ENCODE measurements around the gene HLA-DMA. TPM values are rescaled to one million over a fixed set of nuclear protein-coding genes. Genes with fewer than 3 reads are reported as not detected.

HLA-DMA gene
- total and polyA plus RNA-seq, 2 of the 4 experiments (the other 2 are of a cell fraction): 2.3 to 8.3 TPM

GRCh38 chr6:32991972-32992371, 39.1 kb upstream of the HLA-DMA start:
- H3K4ac ChIP-seq (ENCODE audit: low read depth, low read length): no peak overlapping the region
- H3K9ac ChIP-seq (ENCODE audit: low read depth, low read length): no peak overlapping the region
- no peak for TF ChIP-seq POLR2A (IDR thresholded peaks at IDR 0.05; ENCODE audit: low read depth, low read length)
- no peak for TF ChIP-seq RAD21 (IDR thresholded peaks at IDR 0.05; ENCODE audit: low read length)
- TF ChIP-seq MAZ (IDR thresholded peaks at IDR 0.05; ENCODE audit: borderline replicate concordance, low read depth, low read length): no peak
- no peak for TF ChIP-seq BHLHE40 (IDR thresholded peaks at IDR 0.05; ENCODE audit: low read depth, low read length)
- no peak for TF ChIP-seq FOS (IDR thresholded peaks at IDR 0.05; ENCODE audit: low read depth, low read length)
- no peak for TF ChIP-seq RFX5 (IDR thresholded peaks at IDR 0.05; ENCODE audit: low read depth, low read length)
- no peak for TF ChIP-seq MXI1 (IDR thresholded peaks at IDR 0.05; ENCODE audit: borderline replicate concordance, low read depth, low read length)
- no peak for TF ChIP-seq CTCF (conservative IDR thresholded peaks at IDR 0.05; ENCODE audit: low read depth, low read length)
- TF ChIP-seq CHD1 (IDR thresholded peaks at IDR 0.05; ENCODE audit: low read depth, low read length): no peak
- no peak for TF ChIP-seq USF2 (IDR thresholded peaks at IDR 0.05; ENCODE audit: low read depth, low read length)
- TF ChIP-seq RCOR1 (IDR thresholded peaks at IDR 0.05; ENCODE audit: insufficient replicate concordance, low read length): no peak
- TF ChIP-seq CEBPB (IDR thresholded peaks at IDR 0.05; ENCODE audit: low read depth, low read length): no peak
- H2BK120ac ChIP-seq (ENCODE audit: low read depth, low read length): no peak overlapping the region
- no peaks in the 10 kb centered on the region for H3K4me1 ChIP-seq (ENCODE audit: control insufficient read depth, insufficient read depth, low read length)
- no peak overlapping the region for H3K4me2 ChIP-seq (ENCODE audit: low read depth, low read length)
- H2BK5ac ChIP-seq (ENCODE audit: low read depth, low read length, poor library complexity, severe bottlenecking): no peak overlapping the region
- peaks cover 16% of the 10 kb centered on the region for H3K27me3 ChIP-seq (ENCODE audit: control insufficient read depth, insufficient read depth, low read length)
- H3K23ac ChIP-seq (ENCODE audit: low read depth, low read length): no peak overlapping the region
- no peak overlapping the region for H2AK9ac ChIP-seq (replicated peaks; ENCODE audit: low read depth, low read length, poor library complexity)
- DNase-seq (no peak), ATAC-seq (ENCODE audit: low read depth) (no peak)
- ChIA-PET CTCF (no interaction called here), POLR2A (ENCODE audit: unreplicated experiment) (no interaction called here)
- no peaks in the 10 kb centered on the region for H3K9me1 ChIP-seq (ENCODE audit: insufficient read depth, low read length)
- no peaks in the 10 kb centered on the region for H3K79me1 ChIP-seq (ENCODE audit: low read depth in 1 of 2, low read length in 2 of 2)
- WGBS, 2 experiments (ENCODE audit: extremely low coverage in 2 of 2, insufficient read length in 1 of 2): no CpG with 5 or more reads among the region's 4 CpGs
- no peak overlapping the region for H4K5ac ChIP-seq (ENCODE audit: low read depth, low read length)
- no peaks in the 10 kb centered on the region for H4K20me1 ChIP-seq (ENCODE audit: insufficient read depth, low read length)
- in situ Hi-C loops (cut with MboI; ENCODE audit: low sequenced_read_pairs): no loop called here
- dilution Hi-C loops (cut with HindIII; ENCODE audit: low sequenced_read_pairs, unreplicated experiment): no loop called here
- intact Hi-C loops (cut with micrococcal nuclease): no loop called here
- H3K36me3 ChIP-seq (ENCODE audit: control insufficient read depth, insufficient read depth, low read length): no peaks in the 10 kb centered on the region
- H2BK20ac ChIP-seq (ENCODE audit: low read depth, low read length): no peak overlapping the region
- H2BK15ac ChIP-seq (ENCODE audit: low read depth, low read length): no peak overlapping the region
- H2AFZ ChIP-seq (replicated peaks; ENCODE audit: low read length, poor library complexity): no peak overlapping the region
- no peak overlapping the region for H3K14ac ChIP-seq (replicated peaks; ENCODE audit: low read depth, low read length)
- no peak overlapping the region for H3K27ac ChIP-seq (ENCODE audit: insufficient read depth, low read length)
- no peak overlapping the region for H4K8ac ChIP-seq (ENCODE audit: low read depth in 2 of 2, low read length in 2 of 2)
- H2AK5ac ChIP-seq (ENCODE audit: low read depth, low read length): no peak overlapping the region
- H4K91ac ChIP-seq (ENCODE audit: insufficient read depth, low read depth, low read length): no peak overlapping the region
- H3K4me3 ChIP-seq (ENCODE audit: insufficient read depth, low read depth, low read length): no peak overlapping the region
- BruUV-seq (replicated peaks): no TSS peak
- H3K9me3 ChIP-seq (ENCODE audit: control insufficient read depth, insufficient read depth, low read length): no peaks in the 10 kb centered on the region
- H3K18ac ChIP-seq (ENCODE audit: low read depth, low read length): no peak overlapping the region
- H3K56ac ChIP-seq (ENCODE audit: extremely low read depth, insufficient read depth, low read length): no peak overlapping the region
